Amygdala (tissue), 56 donors: ENCODE data around the gene CCNDBP1.
"Not testable (repeated sequence)": the region's sequence is repeated elsewhere in the genome, so short reads cannot be mapped to it uniquely, and the experiment has no call there.

Experiments
- DNase-seq, 56 donors: peaks; one replicate each; lab custom pipeline; 2025; lab: John Stamatoyannopoulos, UW

Gene CCNDBP1, protein sequence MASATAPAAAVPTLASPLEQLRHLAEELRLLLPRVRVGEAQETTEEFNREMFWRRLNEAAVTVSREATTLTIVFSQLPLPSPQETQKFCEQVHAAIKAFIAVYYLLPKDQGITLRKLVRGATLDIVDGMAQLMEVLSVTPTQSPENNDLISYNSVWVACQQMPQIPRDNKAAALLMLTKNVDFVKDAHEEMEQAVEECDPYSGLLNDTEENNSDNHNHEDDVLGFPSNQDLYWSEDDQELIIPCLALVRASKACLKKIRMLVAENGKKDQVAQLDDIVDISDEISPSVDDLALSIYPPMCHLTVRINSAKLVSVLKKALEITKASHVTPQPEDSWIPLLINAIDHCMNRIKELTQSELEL

DNA sequence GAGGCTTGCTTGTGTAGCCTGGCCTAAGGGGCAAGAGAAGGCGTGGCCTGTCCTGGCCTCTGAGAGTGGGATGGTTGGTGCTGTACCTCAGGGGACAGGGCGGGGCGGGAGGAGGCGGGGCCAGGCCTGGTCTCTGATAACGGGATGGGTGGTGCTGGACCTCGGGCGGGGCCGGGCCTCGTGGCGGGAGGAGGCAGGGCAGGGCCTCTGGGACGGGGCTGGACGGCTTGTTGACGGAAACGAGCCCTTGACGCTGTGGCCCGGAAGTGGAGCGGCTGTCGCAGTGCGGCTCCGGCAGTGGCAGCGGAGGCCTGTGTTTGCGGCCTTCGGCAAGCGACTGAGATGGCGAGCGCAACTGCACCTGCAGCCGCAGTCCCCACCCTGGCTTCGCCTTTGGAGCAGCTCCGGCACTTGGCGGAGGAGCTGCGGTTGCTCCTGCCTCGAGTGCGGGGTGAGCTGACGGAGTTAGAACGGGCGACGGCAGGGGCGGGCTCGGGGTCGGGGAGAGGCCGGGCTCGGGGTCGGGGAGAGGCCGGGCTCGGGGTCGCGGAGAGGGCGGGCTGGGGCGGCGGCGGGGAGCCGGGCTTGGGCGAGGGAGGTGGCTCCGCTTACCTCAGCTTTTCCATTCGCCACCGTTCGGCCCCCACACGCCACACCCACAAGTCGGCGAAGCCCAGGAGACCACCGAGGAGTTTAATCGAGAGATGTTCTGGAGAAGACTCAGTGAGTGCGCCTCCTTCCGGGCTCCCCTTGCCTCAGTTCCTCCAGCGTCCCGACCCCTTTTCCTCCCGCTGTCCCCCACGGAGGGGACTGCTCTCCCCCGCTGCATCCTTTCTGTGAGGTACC lies at the start of gene CCNDBP1:
Gene CCNDBP1 (plus strand): TSS at position 247 of the 846 bp plus-strand sequence. CDS start 96 bp downstream, at position 343.
- peak; percentile 24 to 92 (median 69) for DNase-seq

DNA sequence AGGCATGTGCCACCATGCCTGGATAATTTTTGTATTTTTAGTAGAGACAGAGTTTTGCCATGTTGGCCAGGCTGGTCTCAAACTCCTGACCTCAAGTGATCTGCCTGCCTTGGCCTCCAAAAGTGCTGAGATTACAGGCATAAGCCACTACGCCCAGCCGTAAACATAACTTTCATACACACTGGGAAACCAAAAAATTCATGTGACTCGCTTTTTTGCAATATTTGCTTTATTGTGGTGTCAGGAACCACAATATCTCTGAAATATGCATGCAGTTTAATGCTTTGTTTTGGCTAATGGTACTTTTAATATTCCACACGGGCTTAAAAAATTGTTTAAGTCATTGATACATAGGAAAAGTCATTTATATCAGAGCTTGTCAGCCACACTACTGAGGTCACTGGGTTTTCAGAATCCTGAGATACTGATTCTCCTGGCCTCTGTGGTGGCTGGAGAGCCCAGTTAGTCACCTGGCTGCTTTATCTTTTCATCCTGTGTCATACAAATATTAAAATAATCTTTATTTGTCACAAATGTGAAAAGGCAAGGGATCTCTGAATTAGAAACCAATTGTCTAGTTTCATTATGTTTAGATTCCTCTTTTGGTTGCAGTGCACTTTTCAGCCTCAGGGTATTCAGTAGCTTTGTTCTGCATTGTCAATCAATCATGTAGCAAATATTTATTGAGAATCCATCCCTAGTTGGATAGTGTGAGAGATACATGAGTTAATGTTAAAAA lies 41.8 kb upstream of the CCNDBP1 start:
- no peak for DNase-seq

- DNase-seq = no peak
These were observed 40.7 kb upstream of the CCNDBP1 start for GRCh38 chr15:43144512-43144911.

DNA sequence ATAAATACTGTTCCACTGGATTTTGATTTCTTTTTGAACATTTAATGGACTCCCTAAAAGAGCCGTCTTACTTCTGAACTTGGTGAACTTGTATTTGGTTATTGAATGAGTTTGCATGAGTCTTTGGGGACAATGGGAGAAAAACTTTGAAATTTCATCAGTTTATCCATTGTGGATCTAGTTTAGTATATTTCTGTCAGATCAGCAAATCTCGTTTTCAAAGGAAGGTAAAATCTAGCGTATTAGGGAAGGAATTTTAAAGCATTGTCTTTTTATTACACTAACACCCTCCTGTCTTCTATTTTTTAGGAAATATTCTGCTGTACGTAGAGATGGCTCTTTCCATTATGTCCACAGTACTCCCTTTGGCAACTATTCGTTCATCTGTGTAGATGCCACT lies 39.0 kb upstream of the CCNDBP1 start:
- DNase-seq = no peak

GRCh38 chr15:43150191-43150929 lies 34.8 kb upstream of the CCNDBP1 start:
- no peak for DNase-seq

DNA sequence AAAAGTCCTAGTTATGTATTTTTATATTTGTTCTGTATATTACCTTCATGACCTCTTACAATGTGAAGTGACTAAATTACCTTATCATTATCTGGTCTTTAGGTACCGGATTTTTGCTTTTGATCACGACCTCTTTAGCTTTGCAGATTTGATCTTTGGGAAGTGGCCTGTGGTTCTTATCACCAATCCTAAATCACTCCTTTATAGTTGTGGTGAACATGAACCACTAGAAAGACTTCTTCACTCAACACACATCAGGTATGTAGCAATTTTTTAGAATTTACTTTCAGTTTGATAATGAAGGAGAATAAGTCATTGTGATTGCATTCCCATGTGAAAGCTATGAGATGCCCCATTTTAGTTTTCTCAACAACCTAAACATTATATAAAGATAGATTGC lies 33.5 kb upstream of the CCNDBP1 start:
- DNase-seq = no peak

- no peak for DNase-seq
These were observed 31.9 kb upstream of the CCNDBP1 start for GRCh38 chr15:43153269-43153668.

GRCh38 chr15:43165801-43166325 lies 19.3 kb upstream of the CCNDBP1 start:
- DNase-seq = no peak

DNA sequence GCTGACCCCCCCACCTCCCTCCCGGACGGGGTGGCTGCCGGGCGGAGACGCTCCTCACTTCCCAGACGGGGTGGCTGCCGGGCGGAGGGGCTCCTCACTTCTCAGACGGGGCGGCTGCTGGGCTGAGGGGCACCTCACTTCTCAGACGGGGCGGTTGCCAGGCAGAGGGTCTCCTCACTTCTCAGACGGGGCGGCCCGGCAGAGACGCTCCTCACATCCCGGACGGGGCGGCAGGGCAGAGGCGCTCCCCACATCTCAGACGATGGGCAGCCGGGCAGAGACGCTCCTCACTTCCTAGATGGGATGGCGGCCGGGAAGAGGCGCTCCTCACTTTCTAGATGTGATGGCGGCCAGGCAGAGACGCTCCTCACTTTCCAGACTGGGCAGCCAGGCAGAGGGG lies 17.9 kb upstream of the CCNDBP1 start:
- DNase-seq = not testable (repeated sequence)

DNA sequence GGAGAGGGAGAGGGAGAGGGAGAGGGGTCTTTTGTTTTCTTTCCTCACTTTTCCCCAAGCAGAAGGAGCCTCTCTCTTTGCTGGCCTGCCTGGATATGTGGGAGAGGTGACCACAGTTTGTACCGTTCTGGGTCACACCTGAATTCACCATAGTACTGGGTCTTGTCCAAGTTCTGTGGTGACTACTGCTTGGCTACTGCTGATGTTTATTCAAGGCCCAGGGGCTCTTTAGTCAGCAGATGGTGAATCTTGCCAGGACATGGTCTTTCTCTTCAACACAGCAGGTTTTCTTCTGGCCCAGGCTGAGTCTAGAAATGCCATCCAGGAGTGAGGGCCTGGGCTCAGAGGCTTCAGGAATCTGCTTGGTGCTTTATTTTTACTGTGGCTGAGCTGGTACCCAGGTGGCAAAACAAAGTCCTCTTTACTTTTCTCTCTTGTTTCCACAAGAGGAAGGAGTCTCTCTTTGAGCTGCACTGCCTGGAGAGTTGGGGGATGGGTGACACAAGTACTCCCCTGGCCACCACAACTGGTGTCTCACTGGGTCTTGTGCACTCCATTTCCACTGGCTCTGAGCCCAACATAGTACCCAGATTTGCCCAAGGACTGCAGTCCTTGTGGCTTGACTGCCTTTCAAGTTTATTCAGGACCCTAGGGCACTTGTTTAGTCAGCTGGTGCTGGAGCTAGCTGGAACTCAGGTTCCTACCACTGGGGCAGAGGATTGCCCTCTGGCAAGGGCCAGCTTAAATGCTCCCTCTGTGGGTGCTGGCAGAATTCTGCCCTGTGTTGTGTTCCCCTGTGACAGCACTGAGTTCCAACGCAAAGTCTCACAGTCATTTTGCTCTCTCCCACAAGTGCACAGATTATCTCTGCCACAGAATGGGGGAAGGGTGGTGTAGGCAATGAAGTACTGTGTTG lies 16.8 kb upstream of the CCNDBP1 start:
- peak in 9 of 56 donors; percentile 1 to 21 (median 5) for DNase-seq

GRCh38 chr15:43169888-43170287 lies 15.3 kb upstream of the CCNDBP1 start:
- DNase-seq = no peak

- not testable (repeated sequence) for DNase-seq
These were observed 9.4 kb upstream of the CCNDBP1 start for GRCh38 chr15:43175656-43176309.

DNA sequence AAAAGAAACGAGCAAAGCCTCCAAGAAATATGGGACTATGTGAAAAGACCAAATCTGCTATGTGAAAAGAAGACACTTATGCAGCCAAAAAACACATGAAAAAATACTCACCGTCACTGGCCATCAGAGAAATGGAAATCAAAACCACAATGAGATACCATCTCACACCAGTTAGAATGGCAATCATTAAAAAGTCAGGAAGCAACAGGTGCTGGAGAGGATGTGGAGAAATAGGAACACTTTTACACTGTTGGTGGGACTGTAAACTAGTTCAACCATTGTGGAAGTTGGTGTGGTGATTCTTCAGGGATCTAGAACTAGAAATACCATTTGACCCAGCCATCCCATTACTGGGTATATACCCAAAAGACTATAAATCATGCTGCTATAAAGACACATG lies 8.1 kb upstream of the CCNDBP1 start:
- DNase-seq = not testable (repeated sequence)

- no peak for DNase-seq
These were observed 1.9 kb upstream of the CCNDBP1 start for GRCh38 chr15:43183270-43183669.

DNA sequence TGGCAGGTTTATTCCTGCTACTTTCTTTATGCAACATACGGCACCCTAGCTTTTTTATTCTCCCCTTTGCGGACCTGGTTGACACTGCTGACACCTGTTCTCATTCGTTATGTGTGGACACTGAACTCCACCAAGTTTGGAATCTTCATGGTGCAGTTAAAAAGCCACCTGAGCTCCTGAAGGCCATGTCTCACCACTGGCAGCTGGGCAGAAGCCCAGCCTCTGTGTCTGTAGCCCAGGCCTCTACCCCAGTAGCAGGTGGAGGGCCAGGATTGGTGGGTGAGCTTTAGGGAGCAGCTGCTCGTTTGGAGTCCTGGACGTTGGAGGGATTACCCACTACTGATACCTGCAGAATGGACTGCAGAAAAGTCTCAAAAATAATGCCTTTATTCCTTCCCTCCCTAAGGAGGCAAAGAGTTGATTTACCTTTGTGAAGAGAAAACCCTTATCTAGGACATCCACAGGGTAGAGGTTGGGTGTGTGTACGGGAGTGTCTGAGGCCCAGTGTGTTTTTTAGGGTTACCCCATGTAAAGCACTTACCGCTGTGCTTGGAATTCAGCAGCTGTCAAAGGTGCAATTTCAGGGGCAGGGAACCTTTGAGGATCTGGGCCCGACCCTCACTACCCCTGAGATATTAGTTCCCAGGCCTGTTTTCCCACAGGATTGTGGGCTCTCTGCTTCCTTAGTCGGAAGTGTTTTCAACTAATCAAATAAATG lies 637 bp upstream of the CCNDBP1 start:
- no peak for DNase-seq

GRCh38 chr15:43186003-43186353 lies 775 bp downstream of the CCNDBP1 start:
- DNase-seq = peak in 2 of 56 donors; percentile 42 to 53

DNA sequence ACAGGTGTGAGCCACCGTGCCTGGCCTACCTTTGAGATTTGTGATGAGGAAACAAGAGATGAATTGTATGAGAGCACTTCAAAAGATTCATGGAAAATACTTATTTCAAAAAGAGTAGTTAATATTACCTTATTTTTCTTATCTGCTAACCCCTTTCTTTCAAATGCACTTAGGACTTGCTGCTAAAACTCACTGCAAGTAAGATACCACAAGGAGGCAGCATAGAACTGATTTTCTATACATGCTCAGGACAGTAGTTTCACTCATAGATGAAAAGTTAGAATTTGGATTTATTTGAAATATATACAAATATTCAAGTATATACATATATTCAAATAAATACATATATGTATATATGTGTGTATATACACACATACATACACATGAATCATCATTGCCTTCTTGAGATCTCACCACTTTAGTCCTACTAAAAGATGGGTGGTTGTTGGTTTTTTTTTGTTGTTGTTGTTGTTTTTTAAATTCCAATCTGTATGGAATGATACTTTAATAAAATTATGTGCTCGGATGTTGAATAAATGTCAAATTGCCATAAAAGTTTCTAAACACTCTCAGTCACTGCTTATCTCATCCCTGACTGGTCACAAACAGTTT lies 2.4 kb downstream of the CCNDBP1 start:
- peak in 1 of 56 donors; percentile 33 for DNase-seq
